ENCODE results near the gene PACS1. TPM values are rescaled to one million over a fixed set of nuclear protein-coding genes. Genes with fewer than 3 reads are reported as not detected.

Gene PACS1
- total RNA-seq, 5 donors from 2014 or later (not counting 1 experiment from before 2014, with no cell fraction given): 222 to 268 (median 236) TPM

Other genes with a start within 250 kb of the PACS1 start
- gene SNX32, start 236.3 kb upstream of the PACS1 start, total RNA-seq: 1 to 10 TPM in 4 of 5 donors, under 1 TPM in 1; 0.26 to 1.4 (median 1.2) TPM
- gene CFL1, start 212.1 kb upstream of the PACS1 start, total RNA-seq: 100 to 1,000 TPM; 584 to 761 (median 636) TPM
- gene MUS81, start 209.8 kb upstream of the PACS1 start, total RNA-seq: 100 to 1,000 TPM in 2 of 5 donors, 10 to 100 TPM in 3; 55.5 to 118 (median 95.6) TPM
- 10 to 100 TPM in 3 of 5 donors, 1 to 10 TPM in 2; 7.0 to 14.1 (median 10.2) TPM for gene EFEMP2, start 197.5 kb upstream of the PACS1 start, total RNA-seq
- 100 to 1,000 TPM in 1 of 5 donors, 10 to 100 TPM in 4; 45.3 to 127 (median 66.4) TPM for gene CTSW, start 190.4 kb upstream of the PACS1 start, total RNA-seq
- 10 to 100 TPM; 30.2 to 47.1 (median 39.2) TPM for gene FIBP, start 181.8 kb upstream of the PACS1 start, total RNA-seq
- 10 to 100 TPM; 20.3 to 39.0 (median 37.4) TPM for gene CCDC85B, start 179.6 kb upstream of the PACS1 start, total RNA-seq
- gene FOSL1, start 169.9 kb upstream of the PACS1 start, total RNA-seq: 1 to 10 TPM in 2 of 5 donors, under 1 TPM in 3; 0.49 to 1.6 (median 0.65) TPM
- gene C11orf68, start 151.2 kb upstream of the PACS1 start, total RNA-seq: 10 to 100 TPM; 20.5 to 66.7 (median 63.3) TPM
- 100 to 1,000 TPM in 3 of 5 donors, 10 to 100 TPM in 2; 56.3 to 122 (median 107) TPM for gene DRAP1, start 150.8 kb upstream of the PACS1 start, total RNA-seq
- gene TSGA10IP, start 124.8 kb upstream of the PACS1 start, total RNA-seq: not detected
- 10 to 100 TPM; 70.9 to 95.2 (median 89.9) TPM for gene SART1, start 108.5 kb upstream of the PACS1 start, total RNA-seq
- 100 to 1,000 TPM in 1 of 5 donors, 10 to 100 TPM in 4; 50.7 to 114 (median 58.8) TPM for gene EIF1AD, start 68.1 kb upstream of the PACS1 start, total RNA-seq
- gene BANF1, start 67.8 kb upstream of the PACS1 start, total RNA-seq: 100 to 1,000 TPM in 1 of 5 donors, 10 to 100 TPM in 4; 70.9 to 101 (median 82.6) TPM
- gene CST6, start 58.3 kb upstream of the PACS1 start, total RNA-seq: not detected
- not detected for gene CATSPER1, start 43.8 kb upstream of the PACS1 start, total RNA-seq
- under 1 TPM in 1 of 5 donors, not detected in 4; 0.18 TPM for gene GAL3ST3, start 21.1 kb upstream of the PACS1 start, total RNA-seq
- 100 to 1,000 TPM; 189 to 264 (median 224) TPM for gene SF3B2, start 17.9 kb upstream of the PACS1 start, total RNA-seq
- 10 to 100 TPM; 36.9 to 52.9 (median 43.9) TPM for gene KLC2, start 187.4 kb downstream of the PACS1 start, total RNA-seq
- 10 to 100 TPM; 60.7 to 98.8 (median 95.2) TPM for gene RAB1B, start 198.4 kb downstream of the PACS1 start, total RNA-seq
- 1 to 10 TPM; 1.9 to 9.9 (median 2.7) TPM for gene CNIH2, start 207.9 kb downstream of the PACS1 start, total RNA-seq
- gene YIF1A, start 218.9 kb downstream of the PACS1 start, total RNA-seq: 10 to 100 TPM; 24.5 to 63.3 (median 56.9) TPM
- gene TMEM151A, start 221.6 kb downstream of the PACS1 start, total RNA-seq: under 1 TPM in 4 of 5 donors, not detected in 1; 0.19 to 0.33 (median 0.23) TPM
- 10 to 100 TPM in 2 of 5 donors, 1 to 10 TPM in 3; 2.5 to 14.7 (median 8.7) TPM for gene CD248, start 246.8 kb downstream of the PACS1 start, total RNA-seq

Data from T-cell (primary cell).